Measurements from ENCODE around the gene PRAMEF1.
"Not testable (repeated sequence)": the region's sequence is repeated elsewhere in the genome, so short reads cannot be mapped to it uniquely, and the experiment has no call there.

PRAMEF1 gene, protein sequence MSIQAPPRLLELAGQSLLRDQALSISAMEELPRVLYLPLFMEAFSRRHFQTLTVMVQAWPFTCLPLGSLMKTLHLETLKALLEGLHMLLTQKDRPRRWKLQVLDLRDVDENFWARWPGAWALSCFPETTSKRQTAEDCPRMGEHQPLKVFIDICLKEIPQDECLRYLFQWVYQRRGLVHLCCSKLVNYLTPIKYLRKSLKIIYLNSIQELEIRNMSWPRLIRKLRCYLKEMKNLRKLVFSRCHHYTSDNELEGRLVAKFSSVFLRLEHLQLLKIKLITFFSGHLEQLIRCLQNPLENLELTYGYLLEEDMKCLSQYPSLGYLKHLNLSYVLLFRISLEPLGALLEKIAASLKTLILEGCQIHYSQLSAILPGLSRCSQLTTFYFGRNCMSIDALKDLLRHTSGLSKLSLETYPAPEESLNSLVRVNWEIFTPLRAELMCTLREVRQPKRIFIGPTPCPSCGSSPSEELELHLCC

DNA sequence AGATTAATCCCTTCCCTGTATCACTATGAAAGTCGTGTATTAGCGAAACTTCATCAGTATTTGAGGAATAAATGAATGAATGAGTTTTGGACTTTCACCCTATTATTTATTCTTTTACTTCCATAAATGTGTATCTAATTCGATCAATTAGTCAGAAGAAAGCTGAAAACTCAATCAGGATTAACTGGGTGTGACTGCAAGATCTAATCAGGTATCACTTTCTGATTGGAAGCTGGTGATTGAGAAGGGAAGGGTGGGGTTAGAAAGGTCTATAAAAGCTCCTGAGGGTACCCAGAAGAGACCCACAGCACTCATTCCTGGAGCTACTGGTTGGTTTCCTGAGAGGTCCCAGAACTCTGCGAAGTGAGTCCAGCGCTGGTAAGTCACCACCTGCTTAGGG, at the start of gene PRAMEF1:
PRAMEF1 (plus strand) TSS at position 301 of the 400 bp plus-strand sequence. CDS start 1,831 bp downstream, outside the sequence.
- not testable (repeated sequence) for DNase-seq (ENCODE audit: low read depth, low spot score)

DNA sequence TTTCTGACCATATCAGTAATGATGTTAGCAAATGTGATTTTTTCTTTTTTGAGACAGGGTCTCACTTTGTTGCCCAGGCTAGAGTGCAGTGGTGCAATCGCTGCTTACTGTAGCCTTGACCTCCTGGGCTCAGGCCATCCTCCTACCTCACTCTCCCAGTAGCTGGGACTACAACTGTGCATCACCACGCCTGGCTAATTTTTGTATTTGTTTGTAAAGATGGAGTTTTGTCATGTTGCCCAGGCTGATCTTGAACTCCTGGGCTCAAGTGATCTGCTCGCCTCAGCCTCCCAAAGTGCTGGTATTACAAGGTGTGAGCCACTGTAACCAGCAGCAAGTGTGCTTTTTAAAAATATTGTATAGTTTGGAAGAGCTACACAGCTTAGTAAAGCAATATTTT, 49.3 kb upstream of the PRAMEF1 start:
- DNase-seq (ENCODE audit: low read depth, low spot score): no peak

DNA sequence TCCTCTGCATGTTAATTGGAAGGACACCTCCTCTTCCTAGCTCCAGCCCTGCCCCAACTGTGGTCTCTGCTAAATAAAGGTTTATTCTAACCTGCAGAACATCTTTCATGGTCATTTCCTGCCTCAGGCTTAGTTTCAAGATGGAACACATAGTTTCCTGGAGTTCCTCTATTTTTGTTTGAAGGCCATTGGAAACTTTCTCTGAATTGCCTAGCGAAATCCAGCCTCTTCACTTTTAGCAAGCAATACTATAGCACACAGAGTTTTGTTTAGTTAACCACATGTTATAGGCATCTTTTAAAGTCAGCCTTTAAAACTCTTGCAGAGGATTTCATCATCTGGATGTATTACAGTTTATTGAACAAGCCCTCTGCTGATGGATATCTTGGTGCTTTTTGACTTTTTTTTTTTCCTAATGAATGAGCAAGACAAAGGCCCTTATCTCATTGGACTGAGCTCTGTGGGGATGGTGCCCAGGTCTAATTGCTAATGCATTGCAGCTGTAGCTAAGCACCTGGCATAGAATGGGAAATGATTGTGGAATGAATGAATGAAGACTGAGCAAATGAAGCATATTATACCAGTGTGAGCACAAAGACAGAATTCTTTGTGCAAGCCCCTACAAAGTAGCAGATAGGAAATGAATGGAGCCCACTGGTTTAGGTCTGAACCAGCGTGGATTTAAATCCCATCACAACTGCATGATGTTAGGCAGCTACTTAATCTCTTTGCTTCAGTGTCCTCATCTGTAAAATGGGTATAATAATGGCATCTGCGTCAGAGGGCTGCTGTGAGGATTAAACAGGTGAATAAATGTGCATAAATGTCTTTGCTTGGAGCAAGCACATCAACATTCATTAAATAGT, 45.8 kb upstream of the PRAMEF1 start:
- DNase-seq (ENCODE audit: low read depth, low spot score): no peak

DNA sequence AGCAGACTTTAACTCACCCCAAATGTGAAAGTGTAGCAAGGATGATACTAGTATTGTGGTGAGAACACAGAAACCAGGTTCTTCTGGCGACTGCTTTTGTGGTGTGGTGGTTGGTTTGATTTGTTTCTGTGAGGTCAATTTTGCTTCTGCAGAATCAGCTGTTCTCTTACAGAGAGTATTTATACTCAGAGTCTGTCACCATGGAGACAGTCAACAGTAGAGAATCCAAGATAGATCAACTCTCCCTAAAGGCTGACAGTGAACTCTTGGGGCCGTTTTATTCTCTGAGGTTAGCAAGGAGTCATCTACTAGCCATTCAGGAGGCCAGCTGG, 45.2 kb upstream of the PRAMEF1 start, which contains the start of gene CFAP107:
CFAP107 (plus strand) TSS at position 209 of the 332 bp plus-strand sequence. CDS start 231 bp downstream, outside the sequence.
- DNase-seq (ENCODE audit: low read depth, low spot score): no peak

DNA sequence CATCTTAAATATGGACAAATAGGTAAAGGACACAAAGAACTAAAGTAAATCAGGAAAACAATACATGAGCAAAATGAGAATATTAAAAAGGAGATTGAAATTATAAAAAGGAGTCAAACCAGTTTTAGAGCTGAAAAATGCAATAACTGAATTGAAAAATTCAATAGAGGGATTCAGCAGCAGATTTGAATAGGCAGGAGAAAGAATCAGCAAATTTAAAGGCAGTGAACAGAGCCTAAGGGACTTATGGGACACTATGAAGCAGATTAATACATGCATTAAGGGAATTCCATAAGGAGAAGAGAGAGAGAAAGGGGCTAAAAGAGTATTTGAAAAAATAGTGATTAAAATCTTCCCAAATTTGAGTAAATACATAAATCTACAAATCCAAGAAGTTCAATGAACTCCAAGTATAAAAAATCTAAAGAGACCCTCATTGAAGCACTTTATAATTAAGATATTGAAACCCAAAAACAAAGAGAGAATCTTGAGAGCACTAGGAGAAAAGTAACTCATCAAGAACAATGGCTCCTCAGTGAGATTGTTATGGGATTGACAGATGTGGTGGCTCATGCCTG, 42.3 kb upstream of the PRAMEF1 start:
- DNase-seq (ENCODE audit: low read depth, low spot score): no peak

DNA sequence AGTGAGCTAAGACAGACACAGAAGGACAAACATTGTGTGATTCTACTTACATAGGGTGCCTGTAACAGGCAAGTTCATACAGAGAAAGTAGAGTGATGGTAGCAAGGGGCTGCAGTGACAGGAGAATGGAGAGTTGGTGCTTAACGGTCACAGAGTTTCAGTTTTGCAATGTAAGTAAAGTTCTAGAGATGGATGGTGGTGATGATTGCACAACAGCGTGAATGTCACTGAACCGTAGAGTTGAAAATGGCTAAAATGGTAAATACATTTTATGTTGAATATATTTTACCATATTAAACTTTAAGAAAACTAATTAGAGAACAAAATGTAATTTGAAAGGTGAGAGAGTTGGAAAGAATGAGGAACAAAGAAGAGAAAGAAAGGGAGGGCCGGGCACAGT, 36.5 kb upstream of the PRAMEF1 start:
- no peak for DNase-seq (ENCODE audit: low read depth, low spot score)

DNA sequence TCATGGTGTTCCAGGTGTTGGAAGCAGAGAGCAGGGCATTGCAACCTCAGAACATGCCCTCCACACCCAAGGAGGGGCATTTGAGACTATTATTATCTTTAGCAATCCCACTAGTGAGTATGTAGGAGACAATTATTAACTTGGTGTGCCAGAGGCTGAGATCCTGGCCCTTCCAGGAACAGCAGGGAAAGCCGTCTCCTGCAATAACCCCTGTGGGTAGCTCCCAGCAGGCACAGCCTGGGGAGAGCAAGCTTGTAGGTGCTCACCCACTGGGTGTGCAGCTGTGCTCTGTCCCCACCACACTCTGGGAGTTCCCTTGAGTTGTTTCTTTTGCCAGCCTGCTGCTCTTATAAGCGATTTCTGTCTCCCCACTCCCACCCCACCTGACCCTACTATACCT, 34.9 kb upstream of the PRAMEF1 start:
- DNase-seq (ENCODE audit: low read depth, low spot score): no peak

DNA sequence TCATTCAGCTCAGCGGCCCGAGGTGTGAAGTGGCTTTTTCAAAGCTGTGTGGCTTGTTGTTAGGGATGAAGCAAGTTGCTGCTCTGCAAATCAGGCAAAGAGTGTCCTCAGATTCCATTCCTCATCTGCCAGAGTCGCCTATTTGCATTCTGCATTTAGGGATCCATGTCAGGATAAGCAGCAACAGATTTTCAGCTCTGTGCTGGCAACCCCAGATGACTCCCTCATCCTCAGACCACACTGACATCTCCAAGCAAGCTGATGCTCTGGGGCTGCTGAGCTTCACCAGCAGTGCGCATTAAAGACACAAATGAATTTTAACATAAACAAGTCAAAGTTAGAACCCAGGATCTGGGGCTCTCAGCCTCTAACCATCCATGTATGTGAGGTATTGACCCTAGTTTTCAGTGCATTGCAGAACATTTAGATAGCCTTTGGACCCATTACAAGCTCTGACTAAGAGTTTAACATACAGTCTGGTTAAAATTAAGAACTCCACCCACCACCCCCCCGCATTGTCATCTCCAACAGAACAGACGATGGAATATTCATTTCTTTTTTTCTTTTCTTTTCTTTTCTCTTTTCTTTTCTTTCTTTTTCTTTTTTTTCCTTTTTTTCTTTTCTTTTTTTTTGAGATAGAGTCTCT, 34.3 kb upstream of the PRAMEF1 start:
- DNase-seq (ENCODE audit: low read depth, low spot score): no peak

DNA sequence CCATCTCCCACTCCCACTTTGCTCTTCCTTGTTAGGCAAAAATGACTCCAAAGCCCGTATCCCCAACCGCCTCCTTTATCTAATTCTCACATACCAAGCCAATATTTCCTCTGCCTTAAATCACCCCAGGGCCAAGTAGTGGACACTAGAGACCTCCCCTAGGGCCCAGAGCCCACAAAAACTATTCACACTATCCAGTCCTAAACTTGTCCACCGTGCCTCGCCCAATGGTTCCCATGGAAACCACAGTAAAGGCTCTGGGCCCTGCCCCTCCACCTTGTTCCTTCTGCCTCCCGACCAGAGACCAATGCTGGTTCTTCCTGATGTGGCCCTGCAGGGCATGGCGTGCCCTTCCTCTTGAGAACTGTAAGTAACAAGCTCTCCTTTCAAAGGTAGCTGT, 33.4 kb upstream of the PRAMEF1 start:
- DNase-seq (ENCODE audit: low read depth, low spot score): peak; percentile 16

DNA sequence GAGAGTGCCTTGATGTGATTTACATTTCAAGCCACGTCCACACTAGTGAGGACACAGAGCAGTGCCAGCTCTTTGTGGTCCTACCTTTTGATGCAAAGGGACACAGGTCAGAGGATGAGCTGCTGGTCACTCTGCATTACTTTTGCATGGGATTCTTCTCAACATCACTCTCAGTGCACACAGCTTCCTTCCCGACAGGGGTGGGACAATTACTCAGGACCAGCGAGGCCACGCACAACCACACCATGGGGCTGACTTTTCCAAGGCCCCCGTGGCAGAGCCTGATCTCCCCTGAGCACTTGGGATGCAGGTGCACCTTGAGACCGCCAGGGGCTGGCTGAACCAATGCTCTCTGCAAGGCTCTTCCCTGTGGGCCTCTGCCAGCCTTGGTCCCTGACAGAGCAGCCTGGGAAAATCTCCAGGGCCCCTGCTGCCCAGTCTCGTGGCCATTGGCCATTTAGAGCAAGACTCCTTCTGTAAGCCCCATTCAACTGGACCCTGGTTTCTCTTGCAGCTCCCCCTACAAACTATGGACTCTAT, 30.9 kb upstream of the PRAMEF1 start:
- DNase-seq (ENCODE audit: low read depth, low spot score): peak; percentile 16

DNA sequence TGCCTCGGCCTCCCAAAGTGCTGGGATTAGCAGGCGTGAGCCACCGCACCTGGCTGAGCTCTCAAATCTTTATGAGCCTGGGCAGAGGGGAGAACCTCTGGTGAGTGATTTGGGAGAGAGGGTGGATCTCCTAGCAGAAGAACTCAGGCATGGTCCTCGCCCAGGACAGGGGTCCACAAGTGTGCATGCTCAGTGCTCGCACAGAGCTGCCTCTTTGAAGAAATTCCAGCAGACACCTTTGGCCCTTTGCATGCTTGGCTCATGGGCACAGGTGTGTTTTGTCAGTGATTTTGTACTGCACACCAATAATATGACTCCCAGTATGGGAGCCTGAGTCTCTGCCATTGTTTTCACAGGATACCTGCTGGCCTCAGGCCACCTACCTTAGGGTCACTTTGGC, 29.4 kb upstream of the PRAMEF1 start:
- no peak for DNase-seq (ENCODE audit: low read depth, low spot score)

DNA sequence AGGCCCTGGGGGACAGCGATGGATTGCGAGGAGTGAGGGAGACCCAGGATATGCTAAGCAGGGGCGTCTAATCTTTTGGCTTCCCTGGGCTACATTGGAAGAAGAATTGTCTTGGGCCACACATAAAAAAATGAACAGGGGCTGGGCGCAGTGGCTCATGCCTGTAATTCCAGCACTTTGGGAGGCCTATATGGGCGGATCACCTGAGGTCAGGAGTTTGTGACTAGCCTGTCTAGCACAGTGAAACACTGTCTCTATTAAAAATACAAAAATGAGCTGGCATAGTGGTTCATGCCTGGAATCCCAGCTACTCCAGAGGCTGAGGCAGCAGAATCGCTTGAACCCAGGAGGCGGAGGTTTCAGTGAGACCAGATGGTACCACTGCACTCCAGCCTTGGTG, 28.4 kb upstream of the PRAMEF1 start:
- no peak for DNase-seq (ENCODE audit: low read depth, low spot score)

DNA sequence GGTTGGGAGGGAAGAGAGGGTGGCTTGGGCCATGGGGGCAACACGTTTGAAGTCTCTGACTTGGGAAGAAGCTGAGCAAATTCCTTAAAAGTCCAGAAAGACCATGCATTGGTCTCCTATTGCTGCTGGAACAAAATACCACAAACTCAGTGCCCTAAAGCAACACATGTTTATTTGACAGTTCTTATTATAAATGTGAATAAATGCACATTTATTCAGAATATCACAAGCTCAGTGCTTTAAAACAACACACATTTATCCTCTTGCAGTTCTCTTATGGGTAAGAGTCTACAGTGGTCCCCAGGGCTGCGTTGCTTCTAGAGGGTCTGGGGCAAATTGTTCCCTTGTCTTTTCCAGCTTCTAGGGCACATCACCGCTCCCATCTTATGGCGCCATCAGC, 27.7 kb upstream of the PRAMEF1 start:
- DNase-seq (ENCODE audit: low read depth, low spot score): no peak

DNA sequence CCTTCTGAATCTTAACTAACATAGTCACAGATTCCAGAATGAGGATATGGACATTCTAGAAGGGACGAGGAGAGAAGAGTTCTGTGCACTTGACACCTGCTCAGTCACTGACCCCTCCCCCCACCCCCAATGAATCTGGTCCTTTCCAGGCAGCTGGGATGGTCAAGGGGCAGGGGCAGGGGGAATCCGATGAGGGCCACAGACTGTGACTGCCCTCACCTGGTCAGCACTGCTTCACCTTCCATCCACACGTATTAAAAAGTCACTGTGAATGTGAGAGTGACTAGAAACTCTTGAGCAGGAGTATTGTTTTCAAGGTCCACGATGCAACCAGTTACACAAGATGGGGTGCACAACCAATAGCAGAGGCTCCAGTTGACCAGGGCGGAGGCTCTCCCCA, 27.2 kb upstream of the PRAMEF1 start:
- no peak for DNase-seq (ENCODE audit: low read depth, low spot score)

DNA sequence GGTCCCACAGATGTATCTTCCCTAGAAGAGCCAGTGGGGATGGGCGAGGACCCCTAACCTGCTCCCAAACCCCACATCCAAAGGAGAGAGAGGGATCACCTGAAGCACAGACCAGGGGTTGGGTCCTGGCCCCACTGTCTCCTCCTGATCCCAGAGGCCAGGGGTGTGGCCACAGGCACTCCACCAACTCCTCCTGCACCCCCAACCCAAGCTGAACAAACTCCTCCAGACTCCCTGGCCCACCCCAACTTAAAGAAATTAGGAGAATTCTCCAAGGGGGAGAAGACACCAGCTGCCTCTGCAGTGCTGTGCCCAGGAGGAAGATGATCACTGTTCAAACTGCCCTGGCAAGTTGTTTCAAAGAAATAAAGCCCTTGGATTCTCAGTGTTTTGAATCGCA, 22.2 kb upstream of the PRAMEF1 start:
- no peak for DNase-seq (ENCODE audit: low read depth, low spot score)

DNA sequence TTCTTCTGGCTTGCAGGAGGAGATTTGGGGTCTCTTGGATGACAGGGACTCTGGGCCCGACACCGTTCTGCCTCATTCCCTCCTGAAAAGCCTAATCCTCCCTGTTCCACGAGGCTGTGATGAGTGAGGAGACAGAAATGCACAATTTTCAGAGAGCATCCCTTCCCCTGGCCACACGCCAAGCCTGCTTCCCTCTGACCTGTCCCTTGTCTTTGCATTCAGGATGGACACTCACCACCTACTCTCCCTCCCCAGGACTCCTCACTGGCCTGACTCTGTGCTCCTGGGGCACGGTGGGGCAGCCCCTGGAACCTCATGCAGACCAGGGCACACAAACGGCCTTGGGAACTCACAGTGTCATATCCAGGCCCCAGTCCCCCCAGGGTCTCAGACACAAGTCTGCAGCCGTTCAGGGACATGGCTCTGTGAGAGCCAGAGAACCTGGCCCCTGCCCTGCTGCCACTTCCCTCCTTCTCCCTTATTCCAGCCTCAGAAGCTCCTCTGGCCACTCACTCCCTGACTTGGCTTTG, 21.2 kb upstream of the PRAMEF1 start:
- DNase-seq (ENCODE audit: low read depth, low spot score): no peak

DNA sequence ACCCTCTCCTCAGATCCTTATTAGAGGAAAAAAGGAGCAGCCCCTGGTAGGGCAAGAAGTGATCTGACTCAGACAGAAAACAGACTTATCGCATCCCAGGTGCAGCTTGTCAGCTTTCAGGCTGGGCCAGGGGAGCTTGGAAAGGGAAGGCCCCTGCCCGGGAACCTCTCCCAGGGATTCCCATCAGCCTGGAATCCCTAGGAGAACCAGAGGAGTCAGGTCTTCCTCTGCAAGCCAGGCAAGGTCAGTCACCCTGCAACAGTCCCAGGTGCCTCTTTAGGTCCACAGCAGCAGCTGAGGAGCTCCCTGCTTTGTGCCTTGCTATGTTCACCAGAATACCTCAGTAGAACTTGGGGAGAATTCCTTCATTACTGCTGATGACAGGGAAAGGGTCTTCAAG, 20.6 kb upstream of the PRAMEF1 start:
- no peak for DNase-seq (ENCODE audit: low read depth, low spot score)

DNA sequence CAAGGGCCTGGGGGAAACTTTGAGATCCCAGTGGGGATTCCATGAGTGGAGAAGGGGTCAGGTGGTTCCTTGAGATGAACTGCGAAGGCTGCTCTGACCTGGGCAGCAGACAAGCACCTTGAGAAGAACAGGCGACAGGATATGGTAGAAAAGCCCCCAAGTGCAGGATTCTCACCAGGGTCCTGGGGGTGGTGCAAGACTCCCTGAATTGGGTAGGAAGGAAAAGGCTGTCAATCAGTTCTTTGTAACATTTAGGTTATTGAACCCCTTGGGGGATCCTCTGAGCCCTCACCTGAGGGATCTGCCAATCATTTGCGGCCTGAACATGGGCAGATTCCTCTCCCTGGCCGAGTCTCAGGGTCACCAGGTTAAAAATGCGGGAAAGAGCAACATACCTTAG, 20.0 kb upstream of the PRAMEF1 start:
- no peak for DNase-seq (ENCODE audit: low read depth, low spot score)

DNA sequence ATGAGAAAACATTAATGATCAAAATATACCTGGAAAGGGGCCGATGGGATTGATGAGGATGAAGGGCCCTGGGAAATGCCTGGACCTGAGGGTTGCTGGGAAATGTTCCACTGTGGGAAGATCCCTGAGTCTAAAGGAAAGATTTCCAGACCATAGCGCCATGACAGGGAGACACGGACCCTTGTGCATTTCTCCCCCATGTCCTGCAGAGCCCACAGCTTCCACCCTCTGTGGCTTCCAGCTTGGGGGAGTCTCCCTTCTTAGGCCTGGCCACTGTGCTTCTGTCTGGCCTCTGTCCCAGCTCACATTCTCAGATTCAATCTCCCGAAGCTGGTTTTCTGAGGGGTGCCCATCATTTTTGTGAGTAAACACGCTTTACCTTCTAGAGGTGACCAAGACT, 18.7 kb upstream of the PRAMEF1 start:
- DNase-seq (ENCODE audit: low read depth, low spot score): no peak

DNA sequence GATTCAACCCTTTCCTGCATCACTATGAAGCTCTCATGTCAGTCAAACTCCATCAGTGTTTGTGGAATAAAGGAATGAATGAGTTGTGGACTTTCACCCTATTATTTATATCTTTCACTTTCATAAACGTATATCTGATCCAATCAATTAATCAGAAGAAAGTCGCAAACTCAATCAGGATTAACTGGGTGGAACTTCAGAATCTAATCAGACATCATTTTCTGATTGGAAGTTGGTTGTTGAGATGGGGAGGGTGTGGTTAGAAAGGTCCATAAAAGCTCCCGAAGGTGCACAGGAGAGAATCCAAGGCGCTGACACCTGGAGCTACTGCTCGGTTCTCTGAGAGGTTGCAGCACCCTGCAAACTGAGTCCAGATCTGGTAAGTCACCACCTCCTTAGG, 17.8 kb upstream of the PRAMEF1 start, which contains the start of gene PRAMEF12:
PRAMEF12 (plus strand) TSS at position 301 of the 400 bp plus-strand sequence. CDS start 1,130 bp downstream, outside the sequence.
- DNase-seq (ENCODE audit: low read depth, low spot score): no peak

DNA sequence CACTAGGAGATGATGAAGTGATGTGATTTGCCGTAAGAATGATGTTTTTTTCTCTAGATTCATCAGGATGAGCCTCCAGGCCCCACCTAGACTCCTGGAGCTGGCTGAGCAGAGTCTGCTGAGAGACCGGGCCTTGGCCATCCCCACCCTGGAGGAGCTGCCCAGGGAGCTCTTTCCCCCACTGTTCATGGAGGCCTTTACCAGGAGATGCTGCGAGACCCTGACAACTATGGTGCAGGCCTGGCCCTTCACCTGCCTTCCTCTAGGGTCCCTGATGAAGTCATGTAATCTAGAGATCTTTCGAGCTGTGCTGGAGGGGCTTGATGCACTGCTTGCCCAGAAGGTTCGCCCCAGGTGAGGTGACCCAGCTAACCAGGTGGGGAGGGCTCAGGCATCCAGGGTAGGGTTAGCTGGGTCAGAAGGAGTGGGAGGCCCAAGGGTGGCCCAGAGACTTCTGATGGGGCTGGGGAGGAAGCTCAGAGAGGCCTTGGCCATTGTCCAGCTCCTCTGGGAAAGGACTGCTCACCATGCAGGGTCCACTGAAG, 16.3 kb upstream of the PRAMEF1 start:
- no peak for DNase-seq (ENCODE audit: low read depth, low spot score)

Data from ELF-1 (cell line).